Progenitor cell of endocrine pancreas (in vitro differentiated cells): ENCODE results near the gene ATF6. TPM values are rescaled to one million over a fixed set of nuclear protein-coding genes. Genes with fewer than 3 reads are reported as not detected.
A peak's percentile ranks its signal among the peaks of the same experiment; 100 is the strongest.

Experiments used
- DNase-seq: peaks from one replicate; pipeline ENCODE4 v3.0.0; 2021; ENCODE audit warnings: low spot score; ENCODE audit not compliant: unreplicated experiment
- H3K27ac Mint-ChIP-seq: 2 replicates; pipeline ENCODE4 v1.8.0; 2021; ENCODE audit warnings: mild to moderate bottlenecking, moderate library complexity, mixed read lengths
- H3K27me3 Mint-ChIP-seq: 2 replicates; pipeline ENCODE4 v1.8.0; 2021; ENCODE audit warnings: mixed read lengths
- H3K36me3 Mint-ChIP-seq: 2 replicates; pipeline ENCODE4 v1.8.0; 2022; ENCODE audit warnings: mixed read lengths; ENCODE audit not compliant: insufficient read depth
- H3K4me1 Mint-ChIP-seq: 2 replicates; pipeline ENCODE4 v1.8.0; 2021; ENCODE audit warnings: low read depth, mixed read lengths
- H3K4me3 Mint-ChIP-seq: 2 replicates; pipeline ENCODE4 v1.8.0; 2021; ENCODE audit warnings: low read depth, mild to moderate bottlenecking, moderate library complexity, mixed read lengths
- H3K9me3 Mint-ChIP-seq: 2 replicates; pipeline ENCODE4 v1.8.0; 2021; ENCODE audit warnings: low read depth, mixed read lengths
- total RNA-seq: library from RNA; stranded (reverse); gene quantifications from 2 replicates; pipeline ENCODE4 v1.2.1, GENCODE V29; 2021
- TF ChIP-seq, protein P1 (sequence below): fragments of 200-600 bp; sonication (generic); IDR thresholded peaks from one replicate; pipeline ENCODE4 v1.5.0; 2021; ENCODE audit warnings: antibody characterized with exemption, mild to moderate bottlenecking; ENCODE audit not compliant: unreplicated experiment

ATF6 gene
- total RNA-seq, 1 donor from 2014 or later: 20.4 TPM

GRCh38 chr1:161844696-161845095 is 78.6 kb downstream of the ATF6 start:
- Mint-ChIP-seq H3K4me3 (no peak overlapping the region), H3K27ac (no peak overlapping the region), H3K27me3 (no peaks in the 10 kb centered on the region), H3K9me3 (peaks cover 3% of the 10 kb centered on the region), H3K36me3 (peaks cover 9% of the 10 kb centered on the region), H3K4me1 (peaks cover 2% of the 10 kb centered on the region)
- TF ChIP-seq, protein P1, sequence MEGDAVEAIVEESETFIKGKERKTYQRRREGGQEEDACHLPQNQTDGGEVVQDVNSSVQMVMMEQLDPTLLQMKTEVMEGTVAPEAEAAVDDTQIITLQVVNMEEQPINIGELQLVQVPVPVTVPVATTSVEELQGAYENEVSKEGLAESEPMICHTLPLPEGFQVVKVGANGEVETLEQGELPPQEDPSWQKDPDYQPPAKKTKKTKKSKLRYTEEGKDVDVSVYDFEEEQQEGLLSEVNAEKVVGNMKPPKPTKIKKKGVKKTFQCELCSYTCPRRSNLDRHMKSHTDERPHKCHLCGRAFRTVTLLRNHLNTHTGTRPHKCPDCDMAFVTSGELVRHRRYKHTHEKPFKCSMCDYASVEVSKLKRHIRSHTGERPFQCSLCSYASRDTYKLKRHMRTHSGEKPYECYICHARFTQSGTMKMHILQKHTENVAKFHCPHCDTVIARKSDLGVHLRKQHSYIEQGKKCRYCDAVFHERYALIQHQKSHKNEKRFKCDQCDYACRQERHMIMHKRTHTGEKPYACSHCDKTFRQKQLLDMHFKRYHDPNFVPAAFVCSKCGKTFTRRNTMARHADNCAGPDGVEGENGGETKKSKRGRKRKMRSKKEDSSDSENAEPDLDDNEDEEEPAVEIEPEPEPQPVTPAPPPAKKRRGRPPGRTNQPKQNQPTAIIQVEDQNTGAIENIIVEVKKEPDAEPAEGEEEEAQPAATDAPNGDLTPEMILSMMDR: no peak
- DNase-seq: no peak

GRCh38 chr1:161848676-161849075 is 82.6 kb downstream of the ATF6 start:
- no peak for DNase-seq
- peaks cover 9% of the 10 kb centered on the region for H3K36me3 Mint-ChIP-seq

GRCh38 chr1:161849518-161849917 is 83.4 kb downstream of the ATF6 start:
- DNase-seq: no peak
- peaks cover 2% of the 10 kb centered on the region for H3K4me1 Mint-ChIP-seq
- TF ChIP-seq, protein P1: no peak
- no peak overlapping the region for H3K27ac Mint-ChIP-seq
- no peak overlapping the region for H3K4me3 Mint-ChIP-seq
- peaks cover 16% of the 10 kb centered on the region for H3K36me3 Mint-ChIP-seq
- H3K9me3 Mint-ChIP-seq: no peaks in the 10 kb centered on the region
- H3K27me3 Mint-ChIP-seq: no peaks in the 10 kb centered on the region

More at GRCh38 chr1:161848676-161849075, 82.6 kb downstream of the ATF6 start:
- TF ChIP-seq, protein P1: no peak
- no peak overlapping the region for H3K4me3 Mint-ChIP-seq
- no peaks in the 10 kb centered on the region for H3K9me3 Mint-ChIP-seq
- no peaks in the 10 kb centered on the region for H3K27me3 Mint-ChIP-seq
- peak overlapping the region; percentile 22 for H3K27ac Mint-ChIP-seq
- H3K4me1 Mint-ChIP-seq: peaks cover 2% of the 10 kb centered on the region

DNA sequence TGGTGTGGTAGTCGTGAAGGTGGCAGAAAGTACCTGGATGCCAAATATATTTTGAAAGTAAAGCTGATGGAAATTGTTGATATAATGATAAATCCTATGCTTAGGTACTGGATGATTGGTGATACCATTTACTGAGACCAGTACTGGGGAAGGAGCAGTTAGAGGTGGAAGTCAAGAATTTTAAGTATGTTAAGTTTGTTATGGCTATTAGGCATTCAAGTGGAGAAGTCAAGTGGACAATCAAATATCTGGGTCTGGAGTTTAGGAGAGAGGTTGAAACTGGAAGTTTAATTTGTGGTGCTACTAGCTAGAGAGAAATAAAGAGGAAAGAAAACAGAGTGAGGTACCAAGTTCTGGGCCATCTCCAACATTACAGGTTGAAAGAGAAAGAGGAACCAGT is 89.1 kb downstream of the ATF6 start:
- Mint-ChIP-seq H3K36me3 (peaks cover 16% of the 10 kb centered on the region), H3K4me3 (no peak overlapping the region), H3K27ac (no peak overlapping the region), H3K9me3 (no peaks in the 10 kb centered on the region), H3K4me1 (no peaks in the 10 kb centered on the region), H3K27me3 (no peaks in the 10 kb centered on the region)
- TF ChIP-seq, protein P1: no peak
- DNase-seq: no peak

- Mint-ChIP-seq H3K36me3 (peaks cover 15% of the 10 kb centered on the region), H3K27me3 (no peaks in the 10 kb centered on the region), H3K4me1 (no peaks in the 10 kb centered on the region), H3K4me3 (no peak overlapping the region), H3K9me3 (no peaks in the 10 kb centered on the region), H3K27ac (no peak overlapping the region)
- TF ChIP-seq, protein P1: no peak
- DNase-seq: no peak
Observed at GRCh38 chr1:161858271-161858670, 92.2 kb downstream of the ATF6 start.
